IMR-90 (cell line): ENCODE measurements around the gene ACSS1. TPM values are rescaled to one million over a fixed set of nuclear protein-coding genes. Genes with fewer than 3 reads are reported as not detected.

Experiments
- ATAC-seq: fragments of 200-7000 bp; cut with Tn5 transposase; 2 replicates; pipeline ENCODE4 v1.9.1; 2020; ENCODE audit warnings: low read depth, mild to moderate bottlenecking, moderate library complexity
- BruUV-seq: library from RNA; stranded (reverse); fragments of 400-500 nt; replicated peaks from 2 replicates; lab custom pipeline; 2021; lab: Mats Ljungman, UMichigan
- CTCF ChIA-PET: fragments of 300-600 bp; formaldehyde crosslinking; extraction: SDS; loops from one replicate; lab custom pipeline; 2021; ENCODE audit warnings: antibody characterized with exemption; lab: Yijun Ruan, JAX
- POLR2A ChIA-PET: fragments of 300-600 bp; sonication (Branson Sonifier 250); formaldehyde crosslinking; loops from one replicate; lab custom pipeline; 2022; ENCODE audit warnings: antibody characterized with exemption; ENCODE audit not compliant: unreplicated experiment; lab: Charles Lee
- DNase-seq: peaks from one replicate; pipeline ENCODE4 v3.0.0; 2013
- H2AFZ ChIP-seq: replicated peaks from 2 replicates; pipeline ENCODE3; 2013; ENCODE audit warnings: low read length, mild to moderate bottlenecking; ENCODE audit not compliant: poor library complexity
- H2AK5ac ChIP-seq: 2 replicates; pipeline ENCODE4 v1.6.1; 2013; ENCODE audit warnings: low read depth, low read length, inconsistent platforms
- H2AK9ac ChIP-seq: replicated peaks from 2 replicates; pipeline ENCODE3; 2013; ENCODE audit warnings: mild to moderate bottlenecking, low read depth, low read length, moderate library complexity; ENCODE audit not compliant: poor library complexity
- H2BK120ac ChIP-seq: 2 replicates; pipeline ENCODE4 v1.6.1; 2013; ENCODE audit warnings: low read depth, low read length, inconsistent platforms
- H2BK15ac ChIP-seq: 3 replicates; pipeline ENCODE4 v1.6.1; 2013; ENCODE audit warnings: low read depth, low read length, inconsistent platforms
- H2BK20ac ChIP-seq: 2 replicates; pipeline ENCODE4 v1.6.1; 2013; ENCODE audit warnings: low read depth, mild to moderate bottlenecking, inconsistent platforms, low read length, moderate library complexity
- H2BK5ac ChIP-seq: 2 replicates; pipeline ENCODE4 v1.6.1; 2013; ENCODE audit warnings: mild to moderate bottlenecking, low read depth, low read length, inconsistent platforms; ENCODE audit not compliant: poor library complexity, severe bottlenecking
- H3K14ac ChIP-seq: replicated peaks from 2 replicates; pipeline ENCODE4 v1.6.1; 2013; ENCODE audit warnings: low read depth, low read length, inconsistent platforms
- H3K18ac ChIP-seq: 2 replicates; pipeline ENCODE4 v1.6.1; 2013; ENCODE audit warnings: low read depth, low read length, control low read depth
- H3K23ac ChIP-seq: 2 replicates; pipeline ENCODE4 v1.6.1; 2013; ENCODE audit warnings: low read depth, low read length, inconsistent platforms
- H3K27ac ChIP-seq: 2 replicates; pipeline ENCODE4 v1.5.1; 2013; ENCODE audit warnings: mild to moderate bottlenecking, control low read depth, low read length; ENCODE audit not compliant: insufficient read depth
- H3K27me3 ChIP-seq: 2 replicates; pipeline ENCODE4 v1.6.1; 2013; ENCODE audit warnings: low read length; ENCODE audit not compliant: control insufficient read depth, insufficient read depth
- H3K36me3 ChIP-seq: 2 replicates; pipeline ENCODE4 v1.6.1; 2013; ENCODE audit warnings: low read length, mixed read lengths; ENCODE audit not compliant: control insufficient read depth, insufficient read depth
- H3K4ac ChIP-seq: 2 replicates; pipeline ENCODE4 v1.6.1; 2013; ENCODE audit warnings: low read depth, low read length, inconsistent platforms
- H3K4me1 ChIP-seq: 2 replicates; pipeline ENCODE4 v1.6.1; 2013; ENCODE audit warnings: low read length, mixed read lengths; ENCODE audit not compliant: control insufficient read depth, insufficient read depth
- H3K4me2 ChIP-seq: 2 replicates; pipeline ENCODE4 v1.6.1; 2013; ENCODE audit warnings: low read depth, mild to moderate bottlenecking, control low read depth, low read length, moderate library complexity
- H3K4me3 ChIP-seq: 2 replicates; pipeline ENCODE4 v1.5.1; 2013; ENCODE audit warnings: low read depth, mild to moderate bottlenecking, control low read depth, low read length, moderate library complexity; ENCODE audit not compliant: insufficient read depth
- H3K56ac ChIP-seq: 2 replicates; pipeline ENCODE4 v1.6.1; 2013; ENCODE audit warnings: low read length, inconsistent platforms; ENCODE audit not compliant: insufficient read depth; ENCODE audit errors: extremely low read depth
- H3K79me1 ChIP-seq, 2 experiments: 2 replicates each; pipeline ENCODE4 v1.6.1; 2013; ENCODE audit warnings: low read length in 2 of 2, inconsistent platforms in 1 of 2, low read depth in 1 of 2
- H3K9ac ChIP-seq: 2 replicates; pipeline ENCODE4 v1.6.1; 2013; ENCODE audit warnings: low read depth, low read length, control low read depth
- H3K9me1 ChIP-seq: 2 replicates; pipeline ENCODE4 v1.6.1; 2013; ENCODE audit warnings: low read length, inconsistent platforms; ENCODE audit not compliant: insufficient read depth
- H3K9me3 ChIP-seq: 2 replicates; pipeline ENCODE4 v1.6.1; 2013; ENCODE audit warnings: low read length; ENCODE audit not compliant: control insufficient read depth, insufficient read depth
- H4K20me1 ChIP-seq: 2 replicates; pipeline ENCODE4 v1.6.1; 2013; ENCODE audit warnings: low read length, inconsistent platforms; ENCODE audit not compliant: insufficient read depth
- H4K5ac ChIP-seq: 2 replicates; pipeline ENCODE4 v1.6.1; 2013; ENCODE audit warnings: mild to moderate bottlenecking, low read depth, low read length, control low read depth
- H4K8ac ChIP-seq, 2 experiments: 2 replicates each; pipeline ENCODE4 v1.6.1; 2013; ENCODE audit warnings: low read depth in 2 of 2, low read length in 2 of 2, control low read depth in 1 of 2, inconsistent platforms in 1 of 2
- H4K91ac ChIP-seq: 2 replicates; pipeline ENCODE4 v1.6.1; 2013; ENCODE audit warnings: low read depth, low read length, inconsistent platforms; ENCODE audit not compliant: insufficient read depth
- MXI1 ChIP-seq: IDR thresholded peaks from 2 replicates; pipeline ENCODE4 v1.6.1; 2012; ENCODE audit warnings: low read depth, mild to moderate bottlenecking, low read length, moderate library complexity, borderline replicate concordance
- WGBS, 2 experiments: methylation state at CpG; one replicate each; pipeline versions ENCODE4 v1.1.5 to v1.1.7; 2013; ENCODE audit warnings: missing lambda C conversion rate in 2 of 2; ENCODE audit not compliant: insufficient read length in 1 of 2; ENCODE audit errors: extremely low coverage in 2 of 2; 5-methylcytosine and 5-hydroxymethylcytosine counted together
- dilution Hi-C: fragments of 300-500 bp; cut with HindIII; formaldehyde crosslinking; loops from one replicate; pipeline ENCODE4 v1.14.3; 2018; ENCODE audit warnings: low sequenced_read_pairs; ENCODE audit not compliant: unreplicated experiment
- in situ Hi-C: fragments of 300-500 bp; cut with MboI; formaldehyde crosslinking; loops from 3 replicates; pipeline ENCODE4 v1.14.3; 2019; ENCODE audit warnings: low sequenced_read_pairs, inconsistent platforms, mixed read lengths
- intact Hi-C: fragments of 100-400 bp; cut with micrococcal nuclease; formaldehyde crosslinking; loops from 2 replicates; pipeline ENCODE4 v1.10.0; 2022
- polyA plus RNA-seq, 3 experiments: library from polyadenylated mRNA; depleted of rRNA; stranded (reverse); fragments of >200 nt; gene quantifications; 2 replicates each; pipeline ENCODE4 v1.2.3, GENCODE V29; 2012; ENCODE audit warnings: low replicate concordance in 1 of 3
- total RNA-seq: library from RNA; depleted of rRNA; stranded (reverse); fragments of >200 nt; gene quantifications from 2 replicates; pipeline ENCODE4 v1.2.3, GENCODE V29; 2012
- TF ChIP-seq, protein P1 (sequence below): conservative IDR thresholded peaks from 2 replicates; pipeline ENCODE4 v1.5.1; 2012; ENCODE audit warnings: mild to moderate bottlenecking, low read depth, low read length, improper control_type of control experiment

ACSS1 gene
- total and polyA plus RNA-seq, 2 of the 4 experiments (the other 2 are of a cell fraction), result 0.72 to 1.2 TPM

DNA sequence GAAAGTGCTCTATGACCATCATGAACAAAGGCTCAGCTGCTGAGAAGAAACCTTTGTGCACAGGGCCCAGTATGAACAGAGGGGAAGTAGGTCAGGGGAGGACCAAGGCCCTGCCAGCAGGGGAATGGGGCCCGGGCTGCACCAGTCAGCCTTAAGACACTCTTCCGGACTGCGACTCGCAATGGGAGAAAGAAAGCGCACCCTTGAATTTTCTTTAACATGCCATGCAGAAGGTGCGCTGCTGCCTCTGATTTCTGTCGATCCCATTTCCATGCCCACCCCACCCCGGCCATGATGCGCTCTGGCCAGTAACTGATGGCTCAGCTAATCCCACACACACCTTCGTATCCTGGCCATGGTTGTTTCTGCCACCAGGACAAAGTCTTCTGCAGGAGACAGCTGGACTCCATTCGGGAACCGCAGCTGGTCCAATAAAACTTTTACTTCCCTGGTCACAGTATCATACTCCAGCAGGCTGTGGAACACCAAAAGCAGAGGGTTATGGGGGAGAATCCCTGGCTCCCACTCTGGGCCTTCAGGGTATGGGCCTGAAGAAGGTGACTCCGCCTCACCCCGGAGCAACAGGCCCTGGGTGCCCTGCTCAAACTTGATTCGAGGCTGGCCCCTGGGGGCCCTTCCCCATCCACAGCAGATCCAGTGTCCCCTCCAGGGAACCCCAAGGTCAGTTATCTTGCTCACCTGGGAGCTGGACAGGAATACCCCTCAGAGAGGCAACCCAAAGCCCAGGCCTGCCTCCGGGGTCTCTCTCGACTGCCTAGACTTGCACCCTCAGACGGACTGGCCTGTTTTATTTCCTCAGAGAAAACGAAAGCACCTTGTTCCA is 88.5 kb downstream of the ACSS1 start:
- H3K56ac ChIP-seq, result no peak overlapping the region
- ChIA-PET POLR2A (no interaction called here), CTCF (no interaction called here)
- no peak overlapping the region for H4K91ac ChIP-seq
- H3K9ac ChIP-seq, result no peak overlapping the region
- H3K9me3 ChIP-seq, result no peaks in the 10 kb centered on the region
- H2AK5ac ChIP-seq, result no peak overlapping the region
- ATAC-seq (no peak), DNase-seq (no peak)
- no peak overlapping the region for H2AFZ ChIP-seq
- no peak overlapping the region for H2BK15ac ChIP-seq
- H3K36me3 ChIP-seq, result peaks cover 42% of the 10 kb centered on the region
- no peak overlapping the region for H3K14ac ChIP-seq
- H2AK9ac ChIP-seq, result no peak overlapping the region
- H3K23ac ChIP-seq, result no peak overlapping the region
- H3K4me3 ChIP-seq, result no peak overlapping the region
- no peaks in the 10 kb centered on the region for H4K20me1 ChIP-seq
- intact Hi-C loops, result no loop called here
- no peak overlapping the region for H2BK5ac ChIP-seq
- H3K4ac ChIP-seq, result no peak overlapping the region
- BruUV-seq, result no TSS peak
- H2BK120ac ChIP-seq, result no peak overlapping the region
- H3K4me1 ChIP-seq, result no peaks in the 10 kb centered on the region
- no peak overlapping the region for H2BK20ac ChIP-seq
- no peaks in the 10 kb centered on the region for H3K9me1 ChIP-seq
- peaks cover 0 to 5% of the 10 kb centered on the region in 2 experiments; a peak in 1 of 4 replicates for H3K79me1 ChIP-seq
- H3K27me3 ChIP-seq, result no peaks in the 10 kb centered on the region
- in situ Hi-C loops, result no loop called here
- H3K18ac ChIP-seq, result no peak overlapping the region
- 95% methylated on average over 8 of the region's 19 CpGs; no CpG with 5 or more reads in 1 of the 2 experiments for WGBS, 2 experiments
- H4K8ac ChIP-seq, result no peak overlapping the region
- H4K5ac ChIP-seq, result no peak overlapping the region
- H3K4me2 ChIP-seq, result no peak overlapping the region
- TF ChIP-seq MXI1, result no peak
- TF ChIP-seq, protein P1, sequence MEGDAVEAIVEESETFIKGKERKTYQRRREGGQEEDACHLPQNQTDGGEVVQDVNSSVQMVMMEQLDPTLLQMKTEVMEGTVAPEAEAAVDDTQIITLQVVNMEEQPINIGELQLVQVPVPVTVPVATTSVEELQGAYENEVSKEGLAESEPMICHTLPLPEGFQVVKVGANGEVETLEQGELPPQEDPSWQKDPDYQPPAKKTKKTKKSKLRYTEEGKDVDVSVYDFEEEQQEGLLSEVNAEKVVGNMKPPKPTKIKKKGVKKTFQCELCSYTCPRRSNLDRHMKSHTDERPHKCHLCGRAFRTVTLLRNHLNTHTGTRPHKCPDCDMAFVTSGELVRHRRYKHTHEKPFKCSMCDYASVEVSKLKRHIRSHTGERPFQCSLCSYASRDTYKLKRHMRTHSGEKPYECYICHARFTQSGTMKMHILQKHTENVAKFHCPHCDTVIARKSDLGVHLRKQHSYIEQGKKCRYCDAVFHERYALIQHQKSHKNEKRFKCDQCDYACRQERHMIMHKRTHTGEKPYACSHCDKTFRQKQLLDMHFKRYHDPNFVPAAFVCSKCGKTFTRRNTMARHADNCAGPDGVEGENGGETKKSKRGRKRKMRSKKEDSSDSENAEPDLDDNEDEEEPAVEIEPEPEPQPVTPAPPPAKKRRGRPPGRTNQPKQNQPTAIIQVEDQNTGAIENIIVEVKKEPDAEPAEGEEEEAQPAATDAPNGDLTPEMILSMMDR, result no peak
- dilution Hi-C loops, result no loop called here
- H3K27ac ChIP-seq, result no peak overlapping the region
